Measurements from ENCODE around the gene LHPP. TPM values are rescaled to one million over a fixed set of nuclear protein-coding genes. Genes with fewer than 3 reads are reported as not detected.
"Not testable (repeated sequence)": the region's sequence is repeated elsewhere in the genome, so short reads cannot be mapped to it uniquely, and the experiment has no call there.

Gene LHPP
- total RNA-seq = 1 to 10 TPM; 4.9 to 5.5 TPM

- POLR2A ChIA-PET = interaction anchor here (0.8 kb wide), 1 partner anchor 43 kb away, joined by 3 read pairs; the partner anchor contains the start of gene OAT
- CTCF ChIA-PET = interaction anchor here (1.0 to 1.1 kb wide), 4 partner anchors 10 to 72 kb away, joined by 3 read pairs; no protein-coding TSS in a partner anchor
Observed at GRCh38 chr10:124461642-124462347, at the start of gene LHPP. Gene LHPP (plus strand): TSS chr10:124461823. CDS start chr10:124461863, 40 bp downstream.

- ChIA-PET CTCF (interaction anchor here (1.1 kb wide), 1 partner anchor 10 kb away, joined by 3 read pairs; no protein-coding TSS in a partner anchor), POLR2A (interaction anchor here (0.5 kb wide), 1 partner anchor 19 kb away, joined by 3 read pairs; no protein-coding TSS in a partner anchor)
Observed at GRCh38 chr10:124414076-124414475, 47.5 kb upstream of the LHPP start.

- ChIA-PET CTCF (no interaction called here), POLR2A (no interaction called here)
Observed at GRCh38 chr10:124415210-124415609, 46.4 kb upstream of the LHPP start.

- ChIA-PET CTCF (interaction anchor here (0.6 to 2.9 kb wide), 2 partner anchors 13 to 97 kb away, joined by 3 to 10 read pairs; no protein-coding TSS in a partner anchor), POLR2A (interaction anchor here (0.7 kb wide), 1 partner anchor 28 kb away, joined by 14 read pairs; no protein-coding TSS in a partner anchor)
Observed at GRCh38 chr10:124416733-124417132, 44.9 kb upstream of the LHPP start.

GRCh38 chr10:124417895-124418725 lies 43.5 kb upstream of the LHPP start:
- ChIA-PET CTCF (interaction anchor here (0.7 to 2.9 kb wide), 3 partner anchors 14 to 29 kb away, joined by 3 to 10 read pairs (median 3); no protein-coding TSS in a partner anchor), POLR2A (interaction anchor here (0.6 to 1.0 kb wide), 3 partner anchors 22 to 743 kb away, joined by 3 to 10 read pairs (median 7); partner anchors contain the start of gene LHPP)

- ChIA-PET CTCF (interaction anchor here (0.7 to 2.9 kb wide), 4 partner anchors 15 to 41 kb away, joined by 3 to 10 read pairs (median 3); no protein-coding TSS in a partner anchor), POLR2A (interaction anchor here (0.6 to 1.0 kb wide), 5 partner anchors 25 to 742 kb away, joined by 3 to 7 read pairs (median 5); partner anchors contain the start of gene LHPP)
Observed at GRCh38 chr10:124418726-124419501, 42.7 kb upstream of the LHPP start, which contains the start of gene OAT. Gene OAT (minus strand): TSS chr10:124418923. CDS start chr10:124412171, 6,752 bp downstream.

GRCh38 chr10:124419635-124420034 lies 42.0 kb upstream of the LHPP start:
- ChIA-PET CTCF (no interaction called here), POLR2A (no interaction called here)

- CTCF ChIA-PET = no interaction called here
- POLR2A ChIA-PET = interaction anchor here (0.5 kb wide), 1 partner anchor 1360 kb away, joined by 3 read pairs; no protein-coding TSS in a partner anchor
Observed at GRCh38 chr10:124420254-124420653, 41.4 kb upstream of the LHPP start.

GRCh38 chr10:124422742-124423141 lies 38.9 kb upstream of the LHPP start:
- CTCF ChIA-PET = interaction anchor here (0.7 kb wide), 1 partner anchor 195 kb away, joined by 3 read pairs; no protein-coding TSS in a partner anchor
- POLR2A ChIA-PET = no interaction called here

GRCh38 chr10:124423813-124424212 lies 37.8 kb upstream of the LHPP start:
- POLR2A ChIA-PET = no interaction called here

GRCh38 chr10:124425227-124425962 lies 36.2 kb upstream of the LHPP start:
- POLR2A ChIA-PET = no interaction called here
- CTCF ChIA-PET = interaction anchor here (0.7 kb wide), 1 partner anchor 656 kb away, joined by 3 read pairs; no protein-coding TSS in a partner anchor

More at GRCh38 chr10:124423813-124424212, 37.8 kb upstream of the LHPP start:
- CTCF ChIA-PET = interaction anchor here (1.2 kb wide), 1 partner anchor 10 kb away, joined by 3 read pairs; no protein-coding TSS in a partner anchor

GRCh38 chr10:124428207-124428777 lies 33.3 kb upstream of the LHPP start:
- POLR2A ChIA-PET = no interaction called here
- CTCF ChIA-PET = no interaction called here

- POLR2A ChIA-PET = no interaction called here
- CTCF ChIA-PET = interaction anchor here (0.6 kb wide), 2 partner anchors 88 to 157 kb away, joined by 3 read pairs; no protein-coding TSS in a partner anchor
Observed at GRCh38 chr10:124429576-124429975, 32.0 kb upstream of the LHPP start.

- CTCF ChIA-PET = interaction anchor here (0.6 kb wide), 2 partner anchors 88 to 158 kb away, joined by 3 read pairs; no protein-coding TSS in a partner anchor
- POLR2A ChIA-PET = no interaction called here
Observed at GRCh38 chr10:124430077-124430476, 31.5 kb upstream of the LHPP start.

GRCh38 chr10:124433461-124433860 lies 28.2 kb upstream of the LHPP start:
- CTCF ChIA-PET = no interaction called here
- POLR2A ChIA-PET = no interaction called here

- POLR2A ChIA-PET = not testable (repeated sequence)
- CTCF ChIA-PET = interaction anchor here (1.1 to 1.2 kb wide), 2 partner anchors 17 to 25 kb away, joined by 3 read pairs; partner anchors contain the start of genes LHPP and OAT
Observed at GRCh38 chr10:124435683-124436082, 25.9 kb upstream of the LHPP start.

GRCh38 chr10:124436191-124436638 lies 25.4 kb upstream of the LHPP start:
- CTCF ChIA-PET = interaction anchor here (0.7 kb wide), 1 partner anchor 20 kb away, joined by 3 read pairs; no protein-coding TSS in a partner anchor
- POLR2A ChIA-PET = no interaction called here
